ENCODE data around the gene DGUOK.

- no peak for TF ChIP-seq CTCF (IDR thresholded peaks at IDR 0.05)
- no peak for TF ChIP-seq POLR2AphosphoS5 (IDR thresholded peaks at IDR 0.05; ENCODE audit: insufficient read depth in 1 of 2, low read depth in 1 of 2)
- TF ChIP-seq POLR2A (IDR thresholded peaks at IDR 0.05): no peak
Measured at GRCh38 chr2:73968357-73968937, 41.8 kb downstream of the DGUOK start.
